Gastroesophageal sphincter (tissue), 4 donors: ENCODE results near the gene TTC3. TPM values are rescaled to one million over a fixed set of nuclear protein-coding genes. Genes with fewer than 3 reads are reported as not detected.

Experiments
- ATAC-seq: fragments of 150-250 bp; one replicate; pipeline ENCODE4 v1.9.1; 2016; ENCODE audit warnings: mild to moderate bottlenecking, moderate library complexity
- H3K27ac ChIP-seq, 4 donors: fragments of 200-600 bp; sonication (generic) in 3 of 4; 1 replicate in 3 of 4; 2 replicates in 1 of 4; pipeline ENCODE4 v1.5.1; 2016 to 2019
- H3K27me3 ChIP-seq: fragments of 200-600 bp; sonication (generic); one replicate; pipeline ENCODE4 v1.5.1; 2019
- H3K36me3 ChIP-seq, 2 donors: fragments of 200-600 bp; sonication (generic); one replicate each; pipeline ENCODE4 v1.5.1; 2019; ENCODE audit warnings: control low read depth in 1 of 2
- H3K4me1 ChIP-seq, 3 donors: fragments of 200-600 bp; sonication (generic); 1 replicate in 2 of 3; 2 replicates in 1 of 3; pipeline ENCODE4 v1.5.1; 2016 to 2019; ENCODE audit warnings: control low read depth in 2 of 3
- H3K4me3 ChIP-seq, 2 donors: fragments of 200-600 bp; sonication (generic); one replicate each; pipeline ENCODE4 v1.5.1; 2019; ENCODE audit warnings: mild to moderate bottlenecking in 1 of 2, moderate library complexity in 1 of 2
- H3K9me3 ChIP-seq, 3 donors: fragments of 200-600 bp; sonication (generic); one replicate each; pipeline ENCODE4 v1.5.1; 2017 to 2019; ENCODE audit warnings: control low read depth in 2 of 3
- EP300 ChIP-seq: sonication (generic); formaldehyde crosslinking; IDR thresholded peaks from one replicate; pipeline ENCODE4 v1.6.1; 2017; ENCODE audit warnings: antibody characterized with exemption, mild to moderate bottlenecking
- POLR2A ChIP-seq, 2 donors: fragments of 450-650 bp; IDR thresholded peaks; one replicate each; pipeline ENCODE4 v1.6.1; 2017; ENCODE audit warnings: antibody characterized with exemption in 2 of 2, mild to moderate bottlenecking in 2 of 2, moderate library complexity in 1 of 2
- POLR2AphosphoS5 ChIP-seq: sonication (generic); formaldehyde crosslinking; IDR thresholded peaks from one replicate; pipeline ENCODE4 v1.6.1; 2017; ENCODE audit warnings: antibody characterized with exemption
- WGBS, 2 donors: methylation state at CpG; one replicate each; pipeline ENCODE4 v1.1.5; 2018; ENCODE audit warnings: low coverage in 1 of 2; 5-methylcytosine and 5-hydroxymethylcytosine counted together
- total RNA-seq, 4 donors: library from RNA; depleted of rRNA; stranded (reverse); fragments of >200 nt; gene quantifications; one replicate each; pipeline ENCODE4 v1.1.0, GENCODE V29; 2016
- TF ChIP-seq, protein P1 (sequence below), 4 experiments: fragments of 200-600 bp in 2 of 4; fragments of 450-650 bp in 2 of 4; sonication (generic) in 1 of 4; IDR thresholded peaks; one replicate each; pipeline ENCODE4 v1.5.1; 2017 to 2019; ENCODE audit warnings: antibody characterized with exemption in 4 of 4, mild to moderate bottlenecking in 2 of 4, moderate library complexity in 2 of 4

Gene TTC3
- total RNA-seq, 4 donors from 2014 or later: 85.1 to 157 (median 127) TPM

DNA sequence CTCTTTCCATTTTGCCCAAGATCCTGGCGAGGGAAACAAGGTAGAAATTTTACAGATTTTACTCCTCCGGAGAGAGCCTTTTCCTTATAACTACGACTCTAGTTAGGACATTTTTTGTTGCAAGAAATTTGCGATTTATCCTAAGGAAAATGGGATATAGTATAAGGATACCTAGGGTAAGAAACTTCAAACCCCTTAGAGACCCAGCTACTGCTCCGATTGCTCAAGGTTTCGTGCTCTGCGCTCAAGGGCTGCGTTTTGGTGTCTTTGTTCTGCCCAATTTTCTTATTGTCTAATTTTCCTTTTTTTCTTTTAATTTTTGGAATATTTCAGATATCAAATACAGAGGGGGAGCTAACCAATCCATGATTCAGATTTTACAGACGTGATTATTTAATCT lies 1.5 kb downstream of the TTC3 start:
- Histone ChIP-seq H3K4me3 (peak overlapping the region; percentile 82 to 98), H3K27ac (peak overlapping the region; percentile 74 to 99 (median 99)), H3K4me1 (peaks cover 0 to 37% (median 11%) of the 10 kb centered on the region in 3 donors), H3K27me3 (no peaks in the 10 kb centered on the region), H3K36me3 (no peaks in the 10 kb centered on the region), H3K9me3 (peaks cover 0 to 6% (median 0%) of the 10 kb centered on the region in 3 donors)
- ATAC-seq: no peak
- WGBS, 2 donors: 30 to 39% methylated on average over 9 of the region's 9 CpGs
- no peak for TF ChIP-seq EP300
- no peak for TF ChIP-seq POLR2AphosphoS5
- TF ChIP-seq, protein P1, sequence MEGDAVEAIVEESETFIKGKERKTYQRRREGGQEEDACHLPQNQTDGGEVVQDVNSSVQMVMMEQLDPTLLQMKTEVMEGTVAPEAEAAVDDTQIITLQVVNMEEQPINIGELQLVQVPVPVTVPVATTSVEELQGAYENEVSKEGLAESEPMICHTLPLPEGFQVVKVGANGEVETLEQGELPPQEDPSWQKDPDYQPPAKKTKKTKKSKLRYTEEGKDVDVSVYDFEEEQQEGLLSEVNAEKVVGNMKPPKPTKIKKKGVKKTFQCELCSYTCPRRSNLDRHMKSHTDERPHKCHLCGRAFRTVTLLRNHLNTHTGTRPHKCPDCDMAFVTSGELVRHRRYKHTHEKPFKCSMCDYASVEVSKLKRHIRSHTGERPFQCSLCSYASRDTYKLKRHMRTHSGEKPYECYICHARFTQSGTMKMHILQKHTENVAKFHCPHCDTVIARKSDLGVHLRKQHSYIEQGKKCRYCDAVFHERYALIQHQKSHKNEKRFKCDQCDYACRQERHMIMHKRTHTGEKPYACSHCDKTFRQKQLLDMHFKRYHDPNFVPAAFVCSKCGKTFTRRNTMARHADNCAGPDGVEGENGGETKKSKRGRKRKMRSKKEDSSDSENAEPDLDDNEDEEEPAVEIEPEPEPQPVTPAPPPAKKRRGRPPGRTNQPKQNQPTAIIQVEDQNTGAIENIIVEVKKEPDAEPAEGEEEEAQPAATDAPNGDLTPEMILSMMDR (IDR thresholded peaks at IDR 0.05): no peak
- no peak for TF ChIP-seq POLR2A (IDR thresholded peaks at IDR 0.05)

DNA sequence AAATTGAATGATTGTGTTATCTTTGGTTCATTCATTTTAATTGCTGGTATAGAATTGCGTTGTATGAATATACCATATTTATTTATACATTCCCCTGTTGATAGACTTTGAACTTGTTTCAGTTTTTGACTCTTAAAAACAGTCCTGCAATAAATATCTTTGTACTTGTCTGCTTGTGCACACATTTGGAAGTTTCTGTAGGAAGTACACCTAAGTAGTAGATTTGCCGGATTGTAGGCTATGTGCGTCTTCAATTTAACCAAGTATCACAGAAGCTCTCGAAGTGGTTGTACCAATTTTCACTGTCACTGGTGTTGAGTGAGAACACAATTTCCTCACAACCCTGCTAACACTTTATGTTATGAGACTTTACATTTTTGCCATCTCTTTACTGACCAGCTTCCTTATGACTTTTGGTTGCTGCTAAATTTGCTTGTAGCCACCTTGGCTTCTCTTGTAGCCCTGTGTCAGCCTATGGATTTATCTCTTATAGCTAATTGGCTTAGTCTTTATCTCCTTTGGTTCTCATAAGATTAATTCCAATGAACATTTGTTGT lies 2.2 kb downstream of the TTC3 start:
- 90 to 92% methylated on average over 4 of the region's 4 CpGs for WGBS, 2 donors
- no peak for ATAC-seq
- Histone ChIP-seq H3K36me3 (no peaks in the 10 kb centered on the region), H3K4me1 (peaks cover 0 to 36% (median 11%) of the 10 kb centered on the region in 3 donors), H3K27me3 (no peaks in the 10 kb centered on the region), H3K27ac (no peak overlapping the region), H3K4me3 (no peak overlapping the region), H3K9me3 (peaks cover 0 to 6% (median 0%) of the 10 kb centered on the region in 3 donors)
- TF ChIP-seq POLR2AphosphoS5 (no peak), POLR2A (IDR thresholded peaks at IDR 0.05) (no peak), EP300 (no peak)

- H3K4me1 ChIP-seq: peaks cover 0 to 26% (median 10%) of the 10 kb centered on the region in 3 donors
- H3K27ac ChIP-seq: no peak overlapping the region
- peaks cover 0 to 6% (median 0%) of the 10 kb centered on the region in 3 donors for H3K9me3 ChIP-seq
- H3K36me3 ChIP-seq: no peaks in the 10 kb centered on the region
- no peak overlapping the region for H3K4me3 ChIP-seq
- no peak for ATAC-seq
- WGBS, 2 donors: 100% methylated on average over 1 of the region's 4 CpGs
- no peaks in the 10 kb centered on the region for H3K27me3 ChIP-seq
- TF ChIP-seq EP300 (no peak), POLR2A (IDR thresholded peaks at IDR 0.05) (no peak), POLR2AphosphoS5 (no peak)
- TF ChIP-seq, protein P1 (IDR thresholded peaks at IDR 0.05): no peak
Measured at GRCh38 chr21:37076087-37076850, 3.2 kb downstream of the TTC3 start.

DNA sequence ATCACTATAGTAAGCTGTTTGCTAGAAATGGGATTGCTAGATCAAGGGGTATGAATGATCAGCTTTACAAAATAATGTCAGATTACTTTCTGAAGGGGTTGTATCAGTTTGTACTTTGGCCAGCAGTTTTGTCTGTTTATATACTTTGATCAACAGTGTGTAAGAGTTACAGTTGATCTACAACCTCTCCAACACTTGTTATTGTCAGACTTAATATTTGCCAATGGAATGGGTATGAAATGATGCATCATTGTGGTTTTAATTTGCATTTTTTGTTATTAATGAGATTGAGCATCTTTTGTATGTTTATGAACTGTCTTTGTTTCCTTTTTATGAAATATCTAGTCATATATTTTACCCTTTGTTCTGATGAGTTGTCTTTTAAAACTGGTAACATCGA lies 4.3 kb downstream of the TTC3 start:
- no peak overlapping the region for H3K4me3 ChIP-seq
- H3K4me1 ChIP-seq: peaks cover 0 to 22% (median 7%) of the 10 kb centered on the region in 3 donors
- H3K36me3 ChIP-seq: no peaks in the 10 kb centered on the region
- no peak overlapping the region for H3K27ac ChIP-seq
- TF ChIP-seq POLR2A (IDR thresholded peaks at IDR 0.05): no peak
- TF ChIP-seq, protein P1 (IDR thresholded peaks at IDR 0.05): no peak
- no peak for TF ChIP-seq POLR2AphosphoS5
- no peak for TF ChIP-seq EP300
- no peak for ATAC-seq
- H3K9me3 ChIP-seq: peaks cover 0 to 6% (median 0%) of the 10 kb centered on the region in 3 donors
- no peaks in the 10 kb centered on the region for H3K27me3 ChIP-seq
- WGBS, 2 donors: 93 to 95% methylated on average over 1 of the region's 1 CpG

DNA sequence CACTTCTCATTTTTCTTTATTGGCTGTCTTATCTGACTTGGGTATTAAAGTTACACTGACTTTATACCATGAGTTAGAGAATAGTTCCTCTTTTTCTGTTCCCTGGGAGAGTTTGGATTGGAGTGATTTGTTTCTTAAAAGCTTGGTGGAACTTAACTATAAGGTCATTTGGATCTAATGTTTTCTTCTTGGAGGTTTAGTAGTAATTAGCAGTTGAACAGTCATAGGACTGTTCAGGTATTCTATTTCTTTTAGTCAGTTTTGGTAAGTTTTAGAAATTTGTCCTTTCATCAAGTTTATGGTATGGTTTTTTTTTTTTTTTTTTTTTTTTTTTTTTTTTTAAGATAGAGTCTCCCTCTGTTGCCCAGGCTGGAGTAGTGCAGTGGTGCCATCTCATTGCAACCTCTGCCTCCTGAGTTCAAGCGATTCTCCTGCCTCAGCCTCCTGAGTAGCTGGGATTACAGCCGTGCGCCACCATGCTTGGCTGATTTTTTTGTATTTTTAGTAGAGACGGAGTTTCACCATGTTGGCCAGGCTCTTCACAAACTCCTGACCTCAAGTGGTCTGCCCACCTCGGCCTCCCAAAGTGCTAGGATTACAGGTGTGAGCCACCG lies 6.3 kb downstream of the TTC3 start:
- H3K4me1 ChIP-seq: peaks cover 5 to 30% (median 6%) of the 10 kb centered on the region in 3 donors
- peaks cover 0 to 6% (median 0%) of the 10 kb centered on the region in 3 donors for H3K9me3 ChIP-seq
- no peak for ATAC-seq
- H3K27me3 ChIP-seq: no peaks in the 10 kb centered on the region
- H3K27ac ChIP-seq: no peak overlapping the region
- TF ChIP-seq, protein P1 (IDR thresholded peaks at IDR 0.05): no peak
- TF ChIP-seq POLR2A (IDR thresholded peaks at IDR 0.05) (no peak), POLR2AphosphoS5 (no peak), EP300 (no peak)
- no peaks in the 10 kb centered on the region for H3K36me3 ChIP-seq
- 98% methylated on average over 6 of the region's 6 CpGs; no CpG with 5 or more reads in 1 of the 2 donors for WGBS, 2 donors
- H3K4me3 ChIP-seq: no peak overlapping the region
